DND-41 (cell line): ENCODE data around the gene DDX18.

Experiments used
- ATAC-seq: fragments of 200-7000 bp; cut with Tn5 transposase; 3 replicates; pipeline ENCODE4 v1.9.1; 2021; ENCODE audit warnings: low read depth; ENCODE audit not compliant: insufficient read depth
- DNase-seq: peaks from one replicate; pipeline ENCODE4 v3.0.0-alpha.2; 2020
- H2AFZ ChIP-seq: 2 replicates; pipeline ENCODE4 v1.6.0; 2012; ENCODE audit warnings: low read depth, low read length
- H3K27ac ChIP-seq: 2 replicates; pipeline ENCODE4 v1.5.1; 2012; ENCODE audit warnings: low read length, inconsistent platforms
- H3K27me3 ChIP-seq: fragments of 200-600 bp; sonication (generic); 2 replicates; pipeline ENCODE4 v1.6.0; 2012; ENCODE audit warnings: low read length, mild to moderate bottlenecking, inconsistent platforms; ENCODE audit not compliant: insufficient read depth, poor library complexity
- H3K36me3 ChIP-seq: 2 replicates; pipeline ENCODE4 v1.5.1; 2012; ENCODE audit warnings: low read length, inconsistent platforms; ENCODE audit not compliant: insufficient read depth
- H3K4me1 ChIP-seq: 2 replicates; pipeline ENCODE4 v1.5.1; 2012; ENCODE audit warnings: mild to moderate bottlenecking, low read length; ENCODE audit not compliant: insufficient read depth
- H3K4me2 ChIP-seq: 2 replicates; pipeline ENCODE4 v1.6.0; 2012; ENCODE audit warnings: mild to moderate bottlenecking, moderate library complexity, low read length, inconsistent platforms; ENCODE audit not compliant: insufficient read depth
- H3K4me3 ChIP-seq, 2 experiments: fragments of 200-600 bp in 1 of 2; shearing (Covaris generic) in 1 of 2; 2 replicates each; pipeline ENCODE4 v1.5.1; 2012 to 2016; ENCODE audit warnings: inconsistent platforms in 2 of 2, low read length in 2 of 2, mild to moderate bottlenecking in 2 of 2, low read depth in 1 of 2, moderate library complexity in 1 of 2
- H3K79me2 ChIP-seq: 2 replicates; pipeline ENCODE4 v1.6.0; 2012; ENCODE audit warnings: low read length, inconsistent platforms; ENCODE audit not compliant: insufficient read depth
- H3K9ac ChIP-seq: 2 replicates; pipeline ENCODE4 v1.6.0; 2012; ENCODE audit warnings: low read depth, mild to moderate bottlenecking, inconsistent platforms, low read length, moderate library complexity
- H3K9me3 ChIP-seq: 2 replicates; pipeline ENCODE4 v1.5.1; 2012; ENCODE audit warnings: low read length, moderate library complexity, mild to moderate bottlenecking, inconsistent platforms; ENCODE audit not compliant: insufficient read depth, severe bottlenecking
- H4K20me1 ChIP-seq: 2 replicates; pipeline ENCODE4 v1.6.0; 2012; ENCODE audit warnings: low read length; ENCODE audit not compliant: insufficient read depth
- CTCF ChIP-seq: IDR thresholded peaks from 2 replicates; pipeline ENCODE4 v1.5.1; 2012; ENCODE audit warnings: borderline replicate concordance, low read length, moderate library complexity, mild to moderate bottlenecking; ENCODE audit not compliant: poor library complexity, severe bottlenecking; ENCODE audit errors: extremely low read depth
- EZH2 ChIP-seq: IDR thresholded peaks from 3 replicates; pipeline ENCODE4 v1.6.1; 2012; ENCODE audit warnings: borderline replicate concordance, low read depth, mild to moderate bottlenecking, moderate library complexity, low read length, inconsistent platforms; ENCODE audit not compliant: severe bottlenecking

DDX18 gene

DNA sequence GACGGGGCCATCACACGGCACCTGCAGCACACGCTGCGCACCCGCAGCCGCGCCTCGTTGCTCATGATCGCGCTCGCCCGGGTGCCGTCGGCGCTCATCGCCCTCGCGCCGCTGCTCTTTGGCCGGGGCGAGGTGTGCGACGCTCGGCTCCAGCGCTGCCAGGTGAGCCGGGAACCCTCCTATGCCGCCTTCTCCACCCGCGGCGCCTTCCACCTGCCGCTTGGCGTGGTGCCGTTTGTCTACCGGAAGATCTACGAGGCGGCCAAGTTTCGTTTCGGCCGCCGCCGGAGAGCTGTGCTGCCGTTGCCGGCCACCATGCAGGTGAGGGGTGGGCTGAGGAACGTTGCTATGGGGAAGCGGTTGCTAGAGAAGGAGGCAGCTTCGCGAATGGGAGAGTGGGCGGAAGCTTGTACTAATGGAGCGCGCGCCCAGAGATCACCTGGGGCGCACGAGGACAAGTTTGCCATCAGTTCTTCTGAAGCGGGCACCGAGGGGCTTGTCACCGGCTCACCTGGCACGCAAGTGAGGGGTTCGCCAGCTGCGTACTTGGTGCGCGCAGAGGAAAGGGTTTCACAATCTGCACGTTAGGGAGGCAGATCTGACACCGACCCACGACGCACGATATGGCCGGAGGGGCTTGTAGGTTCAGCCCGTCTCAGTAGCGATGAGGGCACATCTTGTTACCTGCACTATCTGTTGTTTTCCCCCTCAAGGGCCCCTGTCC, 45.6 kb downstream of the DDX18 start:
- TF ChIP-seq EZH2 = no peak
- TF ChIP-seq CTCF = no peak
- Histone ChIP-seq H3K4me3 (no peak overlapping the region), H3K79me2 (no peaks in the 10 kb centered on the region), H3K9me3 (no peaks in the 10 kb centered on the region), H3K27ac (no peak overlapping the region), H3K4me1 (no peaks in the 10 kb centered on the region), H3K9ac (no peak overlapping the region), H3K36me3 (no peaks in the 10 kb centered on the region), H2AFZ (no peak overlapping the region), H4K20me1 (no peaks in the 10 kb centered on the region), H3K27me3 (no peaks in the 10 kb centered on the region), H3K4me2 (no peak overlapping the region)
- ATAC-seq = no peak
- DNase-seq = no peak

GRCh38 chr2:117862459-117862858, 48.0 kb downstream of the DDX18 start:
- H3K4me3 ChIP-seq = no peak overlapping the region
- no peaks in the 10 kb centered on the region for H3K9me3 ChIP-seq
- no peaks in the 10 kb centered on the region for H3K36me3 ChIP-seq
- no peaks in the 10 kb centered on the region for H3K4me1 ChIP-seq
- no peaks in the 10 kb centered on the region for H3K27me3 ChIP-seq
- no peak for TF ChIP-seq CTCF
- H2AFZ ChIP-seq = no peak overlapping the region
- DNase-seq (no peak), ATAC-seq (no peak)
- H3K9ac ChIP-seq = no peak overlapping the region
- H4K20me1 ChIP-seq = no peaks in the 10 kb centered on the region
- no peak overlapping the region for H3K4me2 ChIP-seq
- H3K79me2 ChIP-seq = no peaks in the 10 kb centered on the region
- H3K27ac ChIP-seq = no peak overlapping the region

DNA sequence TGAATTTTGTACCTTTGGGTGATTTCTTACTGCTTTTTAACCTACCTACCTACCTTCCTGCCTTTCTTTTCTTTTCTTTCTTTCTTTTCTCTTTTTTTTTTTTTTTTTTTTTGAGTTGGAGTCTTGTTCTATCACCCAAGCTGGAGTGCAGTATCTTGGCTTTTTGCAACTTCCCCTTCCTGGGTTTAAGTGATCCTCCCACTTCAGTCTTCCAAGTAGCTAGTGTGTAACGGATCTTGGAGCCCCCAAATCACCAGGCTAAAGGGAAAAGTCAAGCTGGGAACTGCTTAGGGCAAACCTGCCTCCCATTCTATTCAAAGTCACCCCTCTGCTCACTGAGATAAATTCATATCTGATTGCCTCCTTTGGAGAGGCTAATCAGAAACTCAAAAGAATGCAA, 61.3 kb downstream of the DDX18 start:
- H3K9ac ChIP-seq = no peak overlapping the region
- no peaks in the 10 kb centered on the region for H3K4me1 ChIP-seq
- TF ChIP-seq EZH2 (no peak), CTCF (no peak)
- no peaks in the 10 kb centered on the region for H3K9me3 ChIP-seq
- H3K36me3 ChIP-seq = no peaks in the 10 kb centered on the region
- H3K4me2 ChIP-seq = no peak overlapping the region
- peaks cover 3% of the 10 kb centered on the region for H3K27me3 ChIP-seq
- DNase-seq = no peak
- H4K20me1 ChIP-seq = no peaks in the 10 kb centered on the region
- ATAC-seq = no peak
- no peak overlapping the region for H3K4me3 ChIP-seq
- H3K79me2 ChIP-seq = no peaks in the 10 kb centered on the region
- no peak overlapping the region for H2AFZ ChIP-seq
- H3K27ac ChIP-seq = no peak overlapping the region
